Uterus (tissue), 4 donors: ENCODE data around the gene PSMB3. TPM values are rescaled to one million over a fixed set of nuclear protein-coding genes. Genes with fewer than 3 reads are reported as not detected.
A peak's percentile ranks its signal among the peaks of the same experiment; 100 is the strongest.

Experiments used
- DNase-seq, 2 donors: peaks; one replicate each; pipeline ENCODE4 v3.0.0-alpha.2; 2019 to 2020
- H3K27ac ChIP-seq, 2 donors: fragments of 200-600 bp; sonication (generic); 1 replicate in 1 of 2; 2 replicates in 1 of 2; pipeline ENCODE4 v1.5.1; 2016 to 2018
- H3K27me3 ChIP-seq, 2 donors: fragments of 200-600 bp; sonication (generic); one replicate each; pipeline ENCODE4 v1.5.1; 2018 to 2019; ENCODE audit warnings: control low read depth in 1 of 2
- H3K36me3 ChIP-seq, 2 donors: fragments of 200-600 bp; sonication (generic); one replicate each; pipeline ENCODE4 v1.5.1; 2019; ENCODE audit warnings: control low read depth in 1 of 2
- H3K4me1 ChIP-seq, 2 donors: fragments of 200-600 bp; sonication (generic); one replicate each; pipeline ENCODE4 v1.5.1; 2018 to 2019; ENCODE audit warnings: control low read depth in 1 of 2
- H3K4me3 ChIP-seq, 2 donors: fragments of 200-600 bp; sonication (generic); 1 replicate in 1 of 2; 2 replicates in 1 of 2; pipeline ENCODE4 v1.5.1; 2018 to 2019; ENCODE audit warnings: mild to moderate bottlenecking in 1 of 2
- H3K9me3 ChIP-seq, 2 donors: fragments of 200-600 bp; sonication (generic); one replicate each; pipeline ENCODE4 v1.5.1; 2019; ENCODE audit warnings: control low read depth in 1 of 2
- CTCF ChIP-seq, 4 experiments: fragments of 200-600 bp in 2 of 4; fragments of 450-650 bp in 2 of 4; sonication (generic) in 2 of 4; IDR thresholded peaks; one replicate each; pipeline ENCODE4 v1.5.1; 2016 to 2019; ENCODE audit warnings: antibody characterized with exemption in 4 of 4, mild to moderate bottlenecking in 2 of 4, moderate library complexity in 1 of 4
- POLR2A ChIP-seq, 2 donors: fragments of 450-650 bp; IDR thresholded peaks; one replicate each; pipeline ENCODE4 v1.6.1; 2016; ENCODE audit warnings: antibody characterized with exemption in 2 of 2, mild to moderate bottlenecking in 1 of 2, moderate library complexity in 1 of 2
- intact Hi-C: fragments of 100-400 bp; cut with DNase I; formaldehyde crosslinking; loops from one replicate; pipeline ENCODE4 v1.15.1; 2023; ENCODE audit warnings: low total_unique reads
- total RNA-seq, 4 donors: library from RNA; depleted of rRNA in 3 of 4; stranded (reverse); fragments of >200 nt in 3 of 4; gene quantifications; one replicate each; pipeline versions ENCODE4 v1.1.0 to v1.2.4, GENCODE V29; 2014 to 2023
- donor health status: DM: yes; HTN: yes; CAD: no.

Gene PSMB3
- total RNA-seq, 4 donors from 2014 or later, result 91.6 to 285 (median 101) TPM

DNA sequence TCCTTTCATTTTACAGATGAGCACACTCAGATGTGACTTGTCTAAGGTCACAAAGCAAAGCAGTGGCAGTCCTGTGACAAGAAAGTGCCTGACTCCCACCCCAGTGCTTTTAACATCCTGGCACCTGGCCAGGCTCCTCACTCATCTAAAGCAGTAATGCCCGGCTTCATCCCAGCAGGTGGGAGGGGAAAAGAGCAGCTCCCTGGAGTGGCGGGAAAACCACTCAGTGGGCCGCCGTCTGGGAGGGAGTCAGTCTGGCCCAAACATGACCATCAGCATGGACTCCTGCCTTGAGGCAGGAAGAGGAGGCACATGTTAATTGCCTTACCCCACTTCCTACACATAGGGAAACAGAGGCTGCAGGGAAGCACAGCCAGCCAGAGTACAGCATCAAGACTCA, 7.0 kb upstream of the PSMB3 start:
- Histone ChIP-seq H3K36me3 (no peaks in the 10 kb centered on the region), H3K27me3 (no peaks in the 10 kb centered on the region), H3K27ac (no peak overlapping the region), H3K9me3 (no peaks in the 10 kb centered on the region), H3K4me3 (no peak overlapping the region), H3K4me1 (peaks cover 4 to 24% of the 10 kb centered on the region in 2 donors)
- TF ChIP-seq POLR2A (IDR thresholded peaks at IDR 0.05) (no peak), CTCF (IDR thresholded peaks at IDR 0.05) (no peak)
- DNase-seq, result peak in 1 of 2 donors; percentile 42
- intact Hi-C loops, result no loop called here

DNA sequence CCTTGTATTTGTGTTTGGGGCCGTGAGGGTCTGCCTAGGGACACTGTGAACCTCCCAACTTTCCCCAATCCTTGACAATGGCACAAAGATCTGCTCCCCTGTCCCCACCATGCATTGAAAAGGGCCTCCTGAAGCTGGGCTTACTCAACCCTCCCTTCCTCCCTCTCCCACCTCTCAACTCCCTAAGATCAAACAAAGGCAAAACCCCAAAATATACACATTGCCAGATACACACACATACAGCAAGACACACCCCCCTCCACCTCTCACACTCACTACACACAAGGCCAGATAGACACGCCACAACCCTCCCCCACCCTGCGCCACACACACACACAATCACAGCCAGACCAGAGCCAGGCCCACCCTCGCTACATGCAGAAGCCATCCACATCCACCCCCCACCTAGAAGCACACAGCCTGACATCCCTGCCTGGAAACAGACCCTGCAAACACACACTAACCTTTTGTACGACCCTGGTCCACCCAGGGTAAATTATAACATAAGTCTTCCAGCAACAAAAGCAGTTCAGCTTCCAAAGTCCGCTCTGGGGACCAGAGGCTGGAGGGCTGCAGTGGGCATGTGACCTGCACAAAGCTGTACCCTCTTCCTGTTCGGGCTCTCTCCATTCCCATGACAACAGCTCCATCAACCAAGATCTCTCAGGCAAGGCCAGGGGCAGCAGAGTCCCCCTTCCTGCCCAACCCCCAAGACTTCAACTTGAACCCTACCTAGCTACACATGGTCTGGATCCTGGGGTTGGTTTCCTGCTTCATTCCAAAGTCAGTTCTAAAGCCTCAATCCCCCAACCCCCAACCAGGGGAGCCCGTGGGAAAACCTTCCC, 6.3 kb upstream of the PSMB3 start:
- H3K4me1 ChIP-seq, result peaks cover 4 to 24% of the 10 kb centered on the region in 2 donors

DNA sequence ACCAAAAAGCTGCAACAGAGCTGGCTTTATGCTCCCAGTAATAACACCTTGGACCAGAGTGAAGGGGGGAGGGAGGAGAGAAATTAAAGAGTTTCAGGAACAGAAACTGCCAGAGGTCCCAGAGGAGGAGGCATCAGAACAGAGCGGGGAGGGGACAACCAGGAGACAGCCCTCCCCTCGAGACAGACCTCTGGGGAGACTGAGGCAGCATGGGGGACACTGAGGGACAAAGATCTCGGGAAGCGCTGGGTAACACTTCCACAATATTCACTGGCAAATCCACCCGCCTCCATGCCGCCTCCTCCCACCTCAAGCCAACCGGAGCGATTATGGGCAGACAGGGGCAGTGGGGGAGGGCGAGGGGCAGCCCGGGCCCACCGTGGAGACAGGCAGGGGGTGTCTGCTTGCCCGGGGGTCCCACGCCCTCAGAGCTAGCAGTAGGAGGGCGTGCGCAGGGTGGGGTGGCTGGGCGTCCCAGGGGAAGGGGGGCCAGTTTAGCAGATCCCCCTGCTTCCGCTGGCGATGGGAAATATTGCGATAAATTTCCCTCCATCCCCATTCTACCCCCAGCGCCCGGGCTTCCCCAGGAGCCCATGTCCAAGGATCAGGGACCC, 5.6 kb upstream of the PSMB3 start:
- TF ChIP-seq CTCF (IDR thresholded peaks at IDR 0.05), result no peak
- no peak for TF ChIP-seq POLR2A (IDR thresholded peaks at IDR 0.05)
- Histone ChIP-seq H3K9me3 (no peaks in the 10 kb centered on the region), H3K27me3 (no peaks in the 10 kb centered on the region), H3K27ac (peak overlapping the region; percentile 82 to 89), H3K4me3 (peak overlapping the region; percentile 78 to 93), H3K36me3 (no peaks in the 10 kb centered on the region), H3K4me1 (peaks cover 4 to 19% of the 10 kb centered on the region in 2 donors)
- DNase-seq, result no peak
- intact Hi-C loops, result no loop called here

More for the DNA sequence above, 6.3 kb upstream of the PSMB3 start:
- peak overlapping the region; percentile 78 to 93 for H3K4me3 ChIP-seq
- H3K9me3 ChIP-seq, result no peaks in the 10 kb centered on the region
- H3K36me3 ChIP-seq, result no peaks in the 10 kb centered on the region
- intact Hi-C loops, result no loop called here
- H3K27me3 ChIP-seq, result no peaks in the 10 kb centered on the region
- peak overlapping the region; percentile 82 to 89 for H3K27ac ChIP-seq
- TF ChIP-seq CTCF (IDR thresholded peaks at IDR 0.05), result no peak
- TF ChIP-seq POLR2A (IDR thresholded peaks at IDR 0.05), result no peak
- DNase-seq, result no peak

GRCh38 chr17:38747463-38748148, 4.9 kb upstream of the PSMB3 start:
- Histone ChIP-seq H3K4me1 (peaks cover 0 to 13% of the 10 kb centered on the region in 2 donors), H3K4me3 (peak overlapping the region; percentile 78 to 93), H3K27me3 (no peaks in the 10 kb centered on the region), H3K9me3 (no peaks in the 10 kb centered on the region), H3K36me3 (no peaks in the 10 kb centered on the region), H3K27ac (peak overlapping the region; percentile 82 to 89)
- DNase-seq, result peak; percentile 55 to 68
- TF ChIP-seq POLR2A (IDR thresholded peaks at IDR 0.05) (peak in 1 of 2 donors; percentile 27), CTCF (IDR thresholded peaks at IDR 0.05) (peak in 1 of 4 experiments; percentile 22)
- intact Hi-C loops, result no loop called here
